Measurements from ENCODE around the gene RIMBP2. TPM values are rescaled to one million over a fixed set of nuclear protein-coding genes. Genes with fewer than 3 reads are reported as not detected.

RIMBP2 gene
- total and polyA plus RNA-seq, 2 experiments from 2014 or later, result not detected

- WGBS, 2 experiments (ENCODE audit: low coverage in 1 of 2, low lambda C conversion rate in 2 of 2, missing lambda C conversion rate in 2 of 2), result 18 to 29% methylated on average over 5 of the region's 5 CpGs
- H3K27me3 ChIP-seq (replicated peaks; ENCODE audit: insufficient read depth), result no peaks in the 10 kb centered on the region; the same call in 1 of the 2 replicates
- H2AFZ ChIP-seq, result no peak overlapping the region
- H3K4me3 ChIP-seq, result no peak overlapping the region
- no peak overlapping the region for H3K9ac ChIP-seq
- no peak for DNase-seq
- TF ChIP-seq EZH2 (IDR thresholded peaks at IDR 0.05; ENCODE audit: insufficient read depth, poor library complexity, severe bottlenecking), result no peak
- no peak for TF ChIP-seq EZH2phosphoT487 (IDR thresholded peaks at IDR 0.05; ENCODE audit: insufficient read depth, low read depth)
- H3K79me2 ChIP-seq (ENCODE audit: insufficient read depth), result no peaks in the 10 kb centered on the region
- no peaks in the 10 kb centered on the region for H4K20me1 ChIP-seq (ENCODE audit: insufficient read depth)
- in situ Hi-C loops (cut with MboI), result no loop called here
- H3F3A ChIP-seq (ENCODE audit: insufficient read depth), result no peaks in the 10 kb centered on the region
- H3K36me3 ChIP-seq (ENCODE audit: low read depth), result no peaks in the 10 kb centered on the region
- H3K4me2 ChIP-seq (ENCODE audit: unreplicated experiment), result no peak overlapping the region
- no peaks in the 10 kb centered on the region for H3K9me3 ChIP-seq (ENCODE audit: low read depth)
- H3K9me2 ChIP-seq (ENCODE audit: insufficient read depth), result no peaks in the 10 kb centered on the region
- H3K27ac ChIP-seq, result no peak overlapping the region
- no peaks in the 10 kb centered on the region for H3K4me1 ChIP-seq (ENCODE audit: insufficient read depth)
Measured at GRCh38 chr12:130744274-130744673, 28.2 kb upstream of the RIMBP2 start.

GRCh38 chr12:130743606-130744005 is 27.5 kb upstream of the RIMBP2 start:
- no peaks in the 10 kb centered on the region for H3K36me3 ChIP-seq (ENCODE audit: low read depth)
- in situ Hi-C loops (cut with MboI), result no loop called here

DNA sequence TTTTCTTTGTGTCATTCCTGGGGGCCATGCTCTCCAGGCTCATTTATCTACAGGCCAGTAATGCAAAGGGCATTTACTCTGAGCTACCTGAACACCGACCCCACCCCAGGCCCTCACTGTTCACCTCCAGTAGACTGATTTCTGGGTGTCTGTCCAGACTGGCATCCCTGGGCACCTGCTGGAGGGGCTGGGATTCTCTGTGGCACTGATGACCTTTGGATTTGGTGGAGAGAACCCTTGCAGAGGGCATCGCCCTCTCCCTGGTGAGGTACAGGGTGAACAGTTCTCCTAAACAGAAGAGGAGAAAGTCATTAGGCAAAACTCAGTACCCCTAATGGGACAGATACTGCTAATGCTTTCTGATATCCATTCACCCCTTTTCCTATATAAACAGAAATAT is 27.1 kb upstream of the RIMBP2 start:
- H3K9me3 ChIP-seq (ENCODE audit: low read depth), result no peaks in the 10 kb centered on the region
- H2AFZ ChIP-seq, result no peak overlapping the region
- H3K4me2 ChIP-seq (ENCODE audit: unreplicated experiment), result no peak overlapping the region
- no peak overlapping the region for H3K4me3 ChIP-seq
- H3K27me3 ChIP-seq (replicated peaks; ENCODE audit: insufficient read depth), result no peaks in the 10 kb centered on the region; the same call in 1 of the 2 replicates
- 41 to 48% methylated on average over 2 of the region's 2 CpGs for WGBS, 2 experiments (ENCODE audit: low coverage in 1 of 2, low lambda C conversion rate in 2 of 2, missing lambda C conversion rate in 2 of 2)
- H3K27ac ChIP-seq, result no peak overlapping the region
- no peaks in the 10 kb centered on the region for H4K20me1 ChIP-seq (ENCODE audit: insufficient read depth)
- H3K4me1 ChIP-seq (ENCODE audit: insufficient read depth), result no peaks in the 10 kb centered on the region
- in situ Hi-C loops (cut with MboI), result no loop called here
- TF ChIP-seq EZH2phosphoT487 (IDR thresholded peaks at IDR 0.05; ENCODE audit: insufficient read depth, low read depth) (no peak), EZH2 (IDR thresholded peaks at IDR 0.05; ENCODE audit: insufficient read depth, poor library complexity, severe bottlenecking) (no peak)
- no peaks in the 10 kb centered on the region for H3K79me2 ChIP-seq (ENCODE audit: insufficient read depth)
- no peaks in the 10 kb centered on the region for H3F3A ChIP-seq (ENCODE audit: insufficient read depth)
- no peak for DNase-seq
- no peaks in the 10 kb centered on the region for H3K9me2 ChIP-seq (ENCODE audit: insufficient read depth)
- no peaks in the 10 kb centered on the region for H3K36me3 ChIP-seq (ENCODE audit: low read depth)
- no peak overlapping the region for H3K9ac ChIP-seq

More at GRCh38 chr12:130743606-130744005, 27.5 kb upstream of the RIMBP2 start:
- Histone ChIP-seq H3K4me1 (ENCODE audit: insufficient read depth) (no peaks in the 10 kb centered on the region), H3K79me2 (ENCODE audit: insufficient read depth) (no peaks in the 10 kb centered on the region), H3K4me3 (no peak overlapping the region), H3K9ac (no peak overlapping the region), H2AFZ (no peak overlapping the region), H3K9me2 (ENCODE audit: insufficient read depth) (no peaks in the 10 kb centered on the region), H3F3A (ENCODE audit: insufficient read depth) (no peaks in the 10 kb centered on the region), H3K9me3 (ENCODE audit: low read depth) (no peaks in the 10 kb centered on the region), H3K27me3 (replicated peaks; ENCODE audit: insufficient read depth) (no peaks in the 10 kb centered on the region; the same call in 1 of the 2 replicates), H3K4me2 (ENCODE audit: unreplicated experiment) (no peak overlapping the region), H4K20me1 (ENCODE audit: insufficient read depth) (no peaks in the 10 kb centered on the region), H3K27ac (no peak overlapping the region)
- no peak for DNase-seq
- 49 to 53% methylated on average over 5 of the region's 5 CpGs for WGBS, 2 experiments (ENCODE audit: low coverage in 1 of 2, low lambda C conversion rate in 2 of 2, missing lambda C conversion rate in 2 of 2)
- TF ChIP-seq EZH2 (IDR thresholded peaks at IDR 0.05; ENCODE audit: insufficient read depth, poor library complexity, severe bottlenecking), result no peak
- no peak for TF ChIP-seq EZH2phosphoT487 (IDR thresholded peaks at IDR 0.05; ENCODE audit: insufficient read depth, low read depth)

DNA sequence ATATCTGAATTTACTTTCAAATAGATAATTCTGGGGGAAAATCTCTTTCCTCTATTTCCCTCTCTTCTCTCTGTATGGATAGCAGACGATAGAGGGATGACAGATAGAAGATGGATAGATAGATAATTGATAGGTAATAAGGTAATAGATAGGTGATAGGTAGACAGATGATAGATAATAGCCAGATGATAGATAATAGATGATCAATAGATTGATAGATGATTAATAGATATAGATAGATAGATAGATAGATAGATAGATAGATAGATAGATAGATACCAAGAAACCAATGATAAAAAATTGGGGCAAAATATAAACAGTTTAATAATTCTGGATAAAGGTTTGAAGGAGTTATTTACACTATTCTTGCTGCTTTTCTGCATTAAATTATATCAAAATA is 26.6 kb upstream of the RIMBP2 start:
- H2AFZ ChIP-seq, result no peak overlapping the region
- no peaks in the 10 kb centered on the region for H3K9me3 ChIP-seq (ENCODE audit: low read depth)
- no peaks in the 10 kb centered on the region for H3K79me2 ChIP-seq (ENCODE audit: insufficient read depth)
- H3K4me2 ChIP-seq (ENCODE audit: unreplicated experiment), result no peak overlapping the region
- no peaks in the 10 kb centered on the region for H3K4me1 ChIP-seq (ENCODE audit: insufficient read depth)
- H3F3A ChIP-seq (ENCODE audit: insufficient read depth), result no peaks in the 10 kb centered on the region
- no peak overlapping the region for H3K27ac ChIP-seq
- no peaks in the 10 kb centered on the region for H4K20me1 ChIP-seq (ENCODE audit: insufficient read depth)
- no peak for DNase-seq
- TF ChIP-seq EZH2 (IDR thresholded peaks at IDR 0.05; ENCODE audit: insufficient read depth, poor library complexity, severe bottlenecking), result no peak
- TF ChIP-seq EZH2phosphoT487 (IDR thresholded peaks at IDR 0.05; ENCODE audit: insufficient read depth, low read depth), result no peak
- no peaks in the 10 kb centered on the region for H3K36me3 ChIP-seq (ENCODE audit: low read depth)
- WGBS, 2 experiments (ENCODE audit: low coverage in 1 of 2, low lambda C conversion rate in 2 of 2, missing lambda C conversion rate in 2 of 2), result 32 to 35% methylated on average over 1 of the region's 1 CpG
- H3K9ac ChIP-seq, result no peak overlapping the region
- H3K9me2 ChIP-seq (ENCODE audit: insufficient read depth), result no peaks in the 10 kb centered on the region
- no peak overlapping the region for H3K4me3 ChIP-seq
- no peaks in the 10 kb centered on the region; the same call in 1 of the 2 replicates for H3K27me3 ChIP-seq (replicated peaks; ENCODE audit: insufficient read depth)
- in situ Hi-C loops (cut with MboI), result no loop called here

GRCh38 chr12:130742112-130742511 is 26.0 kb upstream of the RIMBP2 start:
- Histone ChIP-seq H3K4me1 (ENCODE audit: insufficient read depth) (no peaks in the 10 kb centered on the region), H4K20me1 (ENCODE audit: insufficient read depth) (no peaks in the 10 kb centered on the region), H3K9me2 (ENCODE audit: insufficient read depth) (no peaks in the 10 kb centered on the region), H3K9me3 (ENCODE audit: low read depth) (no peaks in the 10 kb centered on the region), H3K4me3 (no peak overlapping the region), H2AFZ (no peak overlapping the region), H3K79me2 (ENCODE audit: insufficient read depth) (no peaks in the 10 kb centered on the region), H3K9ac (no peak overlapping the region), H3K4me2 (ENCODE audit: unreplicated experiment) (no peak overlapping the region), H3K36me3 (ENCODE audit: low read depth) (no peaks in the 10 kb centered on the region), H3K27me3 (replicated peaks; ENCODE audit: insufficient read depth) (no peaks in the 10 kb centered on the region; the same call in 1 of the 2 replicates), H3K27ac (no peak overlapping the region), H3F3A (ENCODE audit: insufficient read depth) (no peaks in the 10 kb centered on the region)
- DNase-seq, result no peak
- in situ Hi-C loops (cut with MboI), result no loop called here
- TF ChIP-seq EZH2phosphoT487 (IDR thresholded peaks at IDR 0.05; ENCODE audit: insufficient read depth, low read depth) (no peak), EZH2 (IDR thresholded peaks at IDR 0.05; ENCODE audit: insufficient read depth, poor library complexity, severe bottlenecking) (no peak)
- WGBS, 2 experiments (ENCODE audit: low coverage in 1 of 2, low lambda C conversion rate in 2 of 2, missing lambda C conversion rate in 2 of 2), result 59 to 66% methylated on average over 12 of the region's 12 CpGs
